Esophagus squamous epithelium (tissue), 5 donors: ENCODE data around the gene ACOT9. TPM values are rescaled to one million over a fixed set of nuclear protein-coding genes. Genes with fewer than 3 reads are reported as not detected.

Experiments used
- DNase-seq: peaks from one replicate; lab custom pipeline; 2025; lab: John Stamatoyannopoulos, UW
- H3K27ac ChIP-seq, 4 donors: fragments of 200-600 bp; sonication (generic); one replicate each; pipeline ENCODE4 v1.5.1; 2016 to 2019; ENCODE audit warnings: mild to moderate bottlenecking in 1 of 4
- H3K27me3 ChIP-seq, 4 donors: fragments of 200-600 bp; sonication (generic); 1 replicate in 3 of 4; 2 replicates in 1 of 4; pipeline versions ENCODE4 v1.5.1 to v1.6.0; 2017 to 2021; ENCODE audit warnings: antibody characterized with exemption in 1 of 4
- H3K36me3 ChIP-seq, 3 donors: fragments of 200-600 bp; sonication (generic); one replicate each; pipeline ENCODE4 v1.5.1; 2016 to 2019
- H3K4me1 ChIP-seq, 3 donors: fragments of 200-600 bp; sonication (generic); one replicate each; pipeline ENCODE4 v1.5.1; 2017 to 2019
- H3K4me3 ChIP-seq, 4 donors: fragments of 200-600 bp; sonication (generic); 1 replicate in 3 of 4; 2 replicates in 1 of 4; pipeline ENCODE4 v1.5.1; 2016 to 2019; ENCODE audit warnings: mild to moderate bottlenecking in 2 of 4, moderate library complexity in 1 of 4
- H3K9me3 ChIP-seq, 3 donors: fragments of 200-600 bp; sonication (generic); one replicate each; pipeline ENCODE4 v1.5.1; 2016 to 2019
- CTCF ChIP-seq, 6 experiments: fragments of 450-650 bp in 4 of 6; fragments of 200-600 bp in 2 of 6; sonication (generic) in 2 of 6; IDR thresholded peaks; one replicate each; pipeline ENCODE4 v1.5.1; 2016 to 2019; ENCODE audit warnings: antibody characterized with exemption in 6 of 6, mild to moderate bottlenecking in 4 of 6, moderate library complexity in 4 of 6
- POLR2A ChIP-seq, 4 donors: fragments of 450-650 bp; IDR thresholded peaks; one replicate each; pipeline ENCODE4 v1.6.1; 2017; ENCODE audit warnings: antibody characterized with exemption in 4 of 4, mild to moderate bottlenecking in 4 of 4, moderate library complexity in 3 of 4
- WGBS, 2 donors: methylation state at CpG; one replicate each; pipeline ENCODE4 v1.1.5; 2018; 5-methylcytosine and 5-hydroxymethylcytosine counted together
- intact Hi-C: fragments of 100-400 bp; cut with DNase I; formaldehyde crosslinking; loops from one replicate; pipeline ENCODE4 v1.15.0; 2022
- total RNA-seq, 4 donors: library from RNA; depleted of rRNA; stranded (reverse); fragments of >200 nt; gene quantifications; one replicate each; pipeline ENCODE4 v1.1.0, GENCODE V29; 2016
- donor health status: DM: yes; HTN: yes; CAD: no.

ACOT9 gene
- total RNA-seq, 4 donors from 2014 or later = 5.4 to 30.9 (median 14.8) TPM

GRCh38 chrX:23765868-23766267 is 22.8 kb upstream of the ACOT9 start:
- no peak for DNase-seq
- Histone ChIP-seq H3K27ac (no peak overlapping the region), H3K4me3 (no peak overlapping the region), H3K27me3 (no peaks in the 10 kb centered on the region), H3K36me3 (no peaks in the 10 kb centered on the region), H3K9me3 (no peaks in the 10 kb centered on the region), H3K4me1 (no peaks in the 10 kb centered on the region)
- intact Hi-C loops = no loop called here
- WGBS, 2 donors = 60 to 79% methylated on average over 2 to 4 of the region's 16 CpGs
- TF ChIP-seq CTCF (IDR thresholded peaks at IDR 0.05) (no peak), POLR2A (IDR thresholded peaks at IDR 0.05) (no peak)

GRCh38 chrX:23765449-23765848 is 22.4 kb upstream of the ACOT9 start:
- H3K9me3 ChIP-seq = no peaks in the 10 kb centered on the region
- H3K4me1 ChIP-seq = no peaks in the 10 kb centered on the region
- H3K27ac ChIP-seq = no peak overlapping the region
- no peak for DNase-seq
- no peaks in the 10 kb centered on the region for H3K36me3 ChIP-seq
- WGBS, 2 donors = 47 to 72% methylated on average over 4 of the region's 5 CpGs
- intact Hi-C loops = no loop called here
- TF ChIP-seq CTCF (IDR thresholded peaks at IDR 0.05) = no peak
- no peak for TF ChIP-seq POLR2A (IDR thresholded peaks at IDR 0.05)
- H3K27me3 ChIP-seq = no peaks in the 10 kb centered on the region
- no peak overlapping the region for H3K4me3 ChIP-seq

GRCh38 chrX:23764188-23764984 is 21.3 kb upstream of the ACOT9 start:
- 67 to 87% methylated on average over 3 to 4 of the region's 4 CpGs for WGBS, 2 donors

GRCh38 chrX:23759821-23760220 is 16.7 kb upstream of the ACOT9 start:
- Histone ChIP-seq H3K9me3 (no peaks in the 10 kb centered on the region), H3K27ac (no peak overlapping the region), H3K27me3 (no peaks in the 10 kb centered on the region), H3K36me3 (no peaks in the 10 kb centered on the region), H3K4me3 (no peak overlapping the region), H3K4me1 (no peaks in the 10 kb centered on the region)
- WGBS, 2 donors = 77 to 90% methylated on average over 2 of the region's 2 CpGs
- TF ChIP-seq CTCF (IDR thresholded peaks at IDR 0.05) (no peak), POLR2A (IDR thresholded peaks at IDR 0.05) (no peak)
- intact Hi-C loops = no loop called here
- DNase-seq = no peak

More at GRCh38 chrX:23764188-23764984, 21.3 kb upstream of the ACOT9 start:
- no peaks in the 10 kb centered on the region for H3K4me1 ChIP-seq
- DNase-seq = no peak
- H3K27me3 ChIP-seq = no peaks in the 10 kb centered on the region
- H3K9me3 ChIP-seq = no peaks in the 10 kb centered on the region
- no peak overlapping the region for H3K4me3 ChIP-seq
- TF ChIP-seq POLR2A (IDR thresholded peaks at IDR 0.05) = no peak
- H3K36me3 ChIP-seq = no peaks in the 10 kb centered on the region
- intact Hi-C loops = no loop called here
- no peak overlapping the region for H3K27ac ChIP-seq

- WGBS, 2 donors = 0 to 5% methylated on average over 4 of the region's 4 CpGs
- intact Hi-C loops = no loop called here
- no peak for DNase-seq
Measured at GRCh38 chrX:23756165-23756564, 13.1 kb upstream of the ACOT9 start.

More at GRCh38 chrX:23756165-23756564, 13.1 kb upstream of the ACOT9 start:
- no peak overlapping the region for H3K27ac ChIP-seq
- H3K36me3 ChIP-seq = no peaks in the 10 kb centered on the region
- peak; percentile 14 to 53 (median 35) for TF ChIP-seq CTCF (IDR thresholded peaks at IDR 0.05)
- TF ChIP-seq POLR2A (IDR thresholded peaks at IDR 0.05) = no peak
- H3K27me3 ChIP-seq = no peaks in the 10 kb centered on the region
- no peaks in the 10 kb centered on the region for H3K9me3 ChIP-seq
- peaks cover 0 to 8% (median 0%) of the 10 kb centered on the region in 3 donors for H3K4me1 ChIP-seq
- H3K4me3 ChIP-seq = no peak overlapping the region
